Osteoblast (primary cell): ENCODE results near the gene NUDT3. TPM values are rescaled to one million over a fixed set of nuclear protein-coding genes. Genes with fewer than 3 reads are reported as not detected.

Experiments
- DNase-seq: peaks from one replicate; pipeline ENCODE4 v3.0.0; 2011; ENCODE audit warnings: low spot score, mixed read lengths; ENCODE audit not compliant: insufficient read length; ENCODE audit errors: missing footprints
- H2AFZ ChIP-seq: 2 replicates; pipeline ENCODE4 v1.6.0; 2011; ENCODE audit warnings: mild to moderate bottlenecking, low read length
- H3K27ac ChIP-seq: 2 replicates; pipeline ENCODE4 v1.5.1; 2011; ENCODE audit warnings: mild to moderate bottlenecking, low read depth, low read length, moderate library complexity
- H3K27me3 ChIP-seq: 2 replicates; pipeline ENCODE4 v1.6.0; 2012; ENCODE audit warnings: mild to moderate bottlenecking, control low read depth, inconsistent platforms, low read length, moderate library complexity; ENCODE audit not compliant: insufficient read depth
- H3K36me3 ChIP-seq: 2 replicates; pipeline ENCODE4 v1.5.1; 2011; ENCODE audit warnings: mild to moderate bottlenecking, low read length, control low read depth, moderate library complexity; ENCODE audit not compliant: insufficient read depth
- H3K4me1 ChIP-seq: 2 replicates; pipeline ENCODE4 v1.5.1; 2011; ENCODE audit warnings: mild to moderate bottlenecking, low read length, control low read depth, moderate library complexity; ENCODE audit not compliant: insufficient read depth
- H3K4me2 ChIP-seq: 2 replicates; pipeline ENCODE4 v1.6.0; 2011; ENCODE audit warnings: mild to moderate bottlenecking, low read length; ENCODE audit not compliant: insufficient read depth
- H3K4me3 ChIP-seq: fragments of 200-600 bp; sonication (generic); 3 replicates; pipeline ENCODE4 v1.5.1; 2012; ENCODE audit warnings: mild to moderate bottlenecking, low read length, inconsistent platforms; ENCODE audit not compliant: insufficient read depth
- H3K79me2 ChIP-seq: 2 replicates; pipeline ENCODE4 v1.6.0; 2012; ENCODE audit warnings: mild to moderate bottlenecking, low read length, control low read depth, inconsistent platforms; ENCODE audit not compliant: insufficient read depth
- H3K9me3 ChIP-seq: 2 replicates; pipeline ENCODE4 v1.5.1; 2011; ENCODE audit warnings: low read depth, low read length, control low read depth
- H4K20me1 ChIP-seq: 2 replicates; pipeline ENCODE4 v1.6.0; 2012; ENCODE audit warnings: mild to moderate bottlenecking, low read length, control low read depth; ENCODE audit not compliant: insufficient read depth
- CTCF ChIP-seq: IDR thresholded peaks from 2 replicates; pipeline ENCODE4 v1.5.1; 2011; ENCODE audit warnings: mild to moderate bottlenecking, low read depth, low read length, moderate library complexity; ENCODE audit errors: extremely low read depth
- total RNA-seq: library from RNA; depleted of rRNA; stranded (reverse); fragments of >200 nt; gene quantifications from 2 replicates; pipeline ENCODE4 v1.2.3, GENCODE V29; 2012

NUDT3 gene
- total RNA-seq, 1 donor: 37.6 TPM

- Histone ChIP-seq H3K27me3 (no peaks in the 10 kb centered on the region), H3K27ac (no peak overlapping the region), H3K4me2 (no peak overlapping the region), H3K36me3 (no peaks in the 10 kb centered on the region), H3K9me3 (no peaks in the 10 kb centered on the region), H3K4me1 (no peaks in the 10 kb centered on the region), H4K20me1 (peaks cover 18% of the 10 kb centered on the region), H3K79me2 (peaks cover 53% of the 10 kb centered on the region), H3K4me3 (no peak overlapping the region), H2AFZ (no peak overlapping the region)
- TF ChIP-seq CTCF: no peak
- no peak for DNase-seq
These were observed 81.7 kb downstream of the NUDT3 start for GRCh38 chr6:34310817-34311216.

GRCh38 chr6:34308483-34308882, 84.0 kb downstream of the NUDT3 start:
- Histone ChIP-seq H3K9me3 (no peaks in the 10 kb centered on the region), H3K79me2 (peaks cover 57% of the 10 kb centered on the region), H3K4me2 (no peak overlapping the region), H2AFZ (no peak overlapping the region), H3K27ac (no peak overlapping the region), H3K4me3 (no peak overlapping the region), H3K27me3 (no peaks in the 10 kb centered on the region), H4K20me1 (peaks cover 20% of the 10 kb centered on the region), H3K36me3 (no peaks in the 10 kb centered on the region), H3K4me1 (no peaks in the 10 kb centered on the region)
- TF ChIP-seq CTCF: no peak
- DNase-seq: no peak

GRCh38 chr6:34305982-34306708, 86.3 kb downstream of the NUDT3 start:
- no peak for TF ChIP-seq CTCF
- H3K27me3 ChIP-seq: no peaks in the 10 kb centered on the region
- peaks cover 47% of the 10 kb centered on the region for H3K79me2 ChIP-seq
- H3K4me3 ChIP-seq: no peak overlapping the region
- H2AFZ ChIP-seq: no peak overlapping the region
- H4K20me1 ChIP-seq: peaks cover 27% of the 10 kb centered on the region
- no peaks in the 10 kb centered on the region for H3K9me3 ChIP-seq
- peaks cover 7% of the 10 kb centered on the region for H3K4me1 ChIP-seq
- no peak for DNase-seq
- H3K27ac ChIP-seq: no peak overlapping the region
- no peaks in the 10 kb centered on the region for H3K36me3 ChIP-seq
- H3K4me2 ChIP-seq: no peak overlapping the region

- Histone ChIP-seq H3K36me3 (no peaks in the 10 kb centered on the region), H3K79me2 (peaks cover 44% of the 10 kb centered on the region), H4K20me1 (peaks cover 27% of the 10 kb centered on the region), H3K27me3 (no peaks in the 10 kb centered on the region), H2AFZ (no peak overlapping the region), H3K4me2 (no peak overlapping the region), H3K4me1 (peaks cover 7% of the 10 kb centered on the region), H3K9me3 (no peaks in the 10 kb centered on the region), H3K4me3 (no peak overlapping the region), H3K27ac (no peak overlapping the region)
- no peak for TF ChIP-seq CTCF
- no peak for DNase-seq
These were observed 87.0 kb downstream of the NUDT3 start for GRCh38 chr6:34305497-34305896.
